Activated CD8-positive, alpha-beta T cell treated with anti-CD3 and anti-CD28 coated beads, Interleukin-2, amount 10 ng/mL, durations not matched to agents 7 days and 5 days (primary cell): Measurements from ENCODE around the gene ERC1. TPM values are rescaled to one million over a fixed set of nuclear protein-coding genes. Genes with fewer than 3 reads are reported as not detected.

ENCODE experiments used
- ATAC-seq: fragments of 150-1000 bp; cut with Tn5 transposase; one replicate; pipeline ENCODE4 v1.10.0; 2021; ENCODE audit warnings: moderate library complexity
- CTCF ChIA-PET: fragments of 350-600 bp; sonication (Branson Sonifier 250); formaldehyde crosslinking; loops from one replicate; lab custom pipeline; 2021; ENCODE audit warnings: antibody characterized with exemption; lab: Charles Lee
- POLR2A ChIA-PET: fragments of 350-600 bp; sonication (Branson Sonifier 250); formaldehyde crosslinking; loops from one replicate; lab custom pipeline; 2021; ENCODE audit warnings: antibody characterized with exemption; lab: Charles Lee
- DNase-seq: peaks from one replicate; pipeline ENCODE4 v3.0.0-alpha.2; 2020
- H3K27ac Mint-ChIP-seq: one replicate; pipeline ENCODE4 v1.8.0; 2021; ENCODE audit warnings: mild to moderate bottlenecking, mixed read lengths
- H3K27me3 Mint-ChIP-seq: one replicate; pipeline ENCODE4 v1.8.0; 2021; ENCODE audit warnings: low read depth, mixed read lengths
- H3K36me3 Mint-ChIP-seq: one replicate; pipeline ENCODE4 v1.8.0; 2021; ENCODE audit warnings: low read depth, mixed read lengths
- H3K4me1 Mint-ChIP-seq: one replicate; pipeline ENCODE4 v1.8.0; 2021; ENCODE audit warnings: low read depth, mixed read lengths
- H3K4me3 Mint-ChIP-seq: one replicate; pipeline ENCODE4 v1.8.0; 2021; ENCODE audit warnings: mild to moderate bottlenecking, mixed read lengths
- H3K9me3 Mint-ChIP-seq: one replicate; pipeline ENCODE4 v1.8.0; 2022; ENCODE audit warnings: mixed read lengths; ENCODE audit not compliant: insufficient read depth
- total RNA-seq, 2 experiments: library from RNA; stranded (reverse); gene quantifications; one replicate each; pipeline ENCODE4 v1.2.3, GENCODE V29; 2021

ERC1 gene
- total RNA-seq, 2 experiments from 2014 or later, result 25.2 to 32.9 TPM

- Mint-ChIP-seq H3K27ac (no peak overlapping the region), H3K4me1 (peaks cover 28% of the 10 kb centered on the region), H3K4me3 (no peak overlapping the region), H3K36me3 (no peaks in the 10 kb centered on the region), H3K27me3 (no peaks in the 10 kb centered on the region), H3K9me3 (no peaks in the 10 kb centered on the region)
- ChIA-PET CTCF (no interaction called here), POLR2A (no interaction called here)
- ATAC-seq, result no peak
- no peak for DNase-seq
Observed at GRCh38 chr12:1281683-1282366, 290.8 kb downstream of the ERC1 start.

- no peak overlapping the region for H3K4me3 Mint-ChIP-seq
- H3K4me1 Mint-ChIP-seq, result peaks cover 23% of the 10 kb centered on the region
- ChIA-PET CTCF (no interaction called here), POLR2A (no interaction called here)
- no peaks in the 10 kb centered on the region for H3K36me3 Mint-ChIP-seq
- DNase-seq, result no peak
- no peak for ATAC-seq
- no peak overlapping the region for H3K27ac Mint-ChIP-seq
- H3K9me3 Mint-ChIP-seq, result no peaks in the 10 kb centered on the region
- no peaks in the 10 kb centered on the region for H3K27me3 Mint-ChIP-seq
Observed at GRCh38 chr12:1282670-1283315, 291.8 kb downstream of the ERC1 start.

- CTCF ChIA-PET, result no interaction called here
Observed at GRCh38 chr12:1283316-1283715, 292.3 kb downstream of the ERC1 start.

GRCh38 chr12:1284611-1285010 is 293.6 kb downstream of the ERC1 start:
- CTCF ChIA-PET, result no interaction called here
- ATAC-seq (peak; percentile 64), DNase-seq (peak; percentile 26)
- H3K27ac Mint-ChIP-seq, result no peak overlapping the region
- H3K4me3 Mint-ChIP-seq, result no peak overlapping the region
- H3K27me3 Mint-ChIP-seq, result no peaks in the 10 kb centered on the region
- H3K9me3 Mint-ChIP-seq, result no peaks in the 10 kb centered on the region
- H3K4me1 Mint-ChIP-seq, result peaks cover 13% of the 10 kb centered on the region
- H3K36me3 Mint-ChIP-seq, result no peaks in the 10 kb centered on the region
- POLR2A ChIA-PET, result no interaction called here

More at GRCh38 chr12:1283316-1283715, 292.3 kb downstream of the ERC1 start:
- Mint-ChIP-seq H3K4me1 (peaks cover 18% of the 10 kb centered on the region), H3K4me3 (no peak overlapping the region), H3K27ac (no peak overlapping the region), H3K36me3 (no peaks in the 10 kb centered on the region), H3K27me3 (no peaks in the 10 kb centered on the region), H3K9me3 (no peaks in the 10 kb centered on the region)
- ATAC-seq (no peak), DNase-seq (no peak)
- POLR2A ChIA-PET, result no interaction called here

GRCh38 chr12:1287446-1287975 is 296.5 kb downstream of the ERC1 start:
- DNase-seq (no peak), ATAC-seq (no peak)
- POLR2A ChIA-PET, result no interaction called here
- Mint-ChIP-seq H3K4me1 (peaks cover 13% of the 10 kb centered on the region), H3K36me3 (no peaks in the 10 kb centered on the region), H3K27me3 (no peaks in the 10 kb centered on the region), H3K9me3 (no peaks in the 10 kb centered on the region), H3K27ac (no peak overlapping the region), H3K4me3 (no peak overlapping the region)
- CTCF ChIA-PET, result interaction anchor here (0.9 kb wide), 1 partner anchor 169 kb away, joined by 4 read pairs; no protein-coding TSS in a partner anchor

- Mint-ChIP-seq H3K9me3 (no peaks in the 10 kb centered on the region), H3K27ac (no peak overlapping the region), H3K4me1 (peaks cover 13% of the 10 kb centered on the region), H3K36me3 (no peaks in the 10 kb centered on the region), H3K4me3 (no peak overlapping the region), H3K27me3 (no peaks in the 10 kb centered on the region)
- ChIA-PET POLR2A (no interaction called here), CTCF (interaction anchor here (0.9 kb wide), 1 partner anchor 170 kb away, joined by 4 read pairs; no protein-coding TSS in a partner anchor)
- DNase-seq, result no peak
- ATAC-seq, result no peak
Observed at GRCh38 chr12:1288333-1288732, 297.3 kb downstream of the ERC1 start.

GRCh38 chr12:1289371-1290155 is 298.5 kb downstream of the ERC1 start:
- Mint-ChIP-seq H3K27me3 (no peaks in the 10 kb centered on the region), H3K4me1 (peaks cover 8% of the 10 kb centered on the region), H3K36me3 (no peaks in the 10 kb centered on the region), H3K4me3 (no peak overlapping the region), H3K9me3 (no peaks in the 10 kb centered on the region), H3K27ac (no peak overlapping the region)
- DNase-seq (no peak), ATAC-seq (no peak)
- CTCF ChIA-PET, result interaction anchor here (0.7 to 0.8 kb wide), 2 partner anchors 171 to 293 kb away, joined by 3 read pairs; no protein-coding TSS in a partner anchor
- POLR2A ChIA-PET, result no interaction called here

- peaks cover 2% of the 10 kb centered on the region for H3K36me3 Mint-ChIP-seq
- H3K27me3 Mint-ChIP-seq, result no peaks in the 10 kb centered on the region
- H3K27ac Mint-ChIP-seq, result no peak overlapping the region
- DNase-seq, result no peak
- no peaks in the 10 kb centered on the region for H3K4me1 Mint-ChIP-seq
- no peak for ATAC-seq
- H3K4me3 Mint-ChIP-seq, result no peak overlapping the region
- ChIA-PET POLR2A (no interaction called here), CTCF (interaction anchor here (1.0 to 2.4 kb wide), 2 partner anchors 173 to 293 kb away, joined by 5 to 7 read pairs; no protein-coding TSS in a partner anchor)
- no peaks in the 10 kb centered on the region for H3K9me3 Mint-ChIP-seq
Observed at GRCh38 chr12:1290716-1291115, 299.7 kb downstream of the ERC1 start.

GRCh38 chr12:1291601-1292332 is 300.7 kb downstream of the ERC1 start:
- no peak overlapping the region for H3K4me3 Mint-ChIP-seq
- H3K36me3 Mint-ChIP-seq, result peaks cover 2% of the 10 kb centered on the region
- H3K9me3 Mint-ChIP-seq, result no peaks in the 10 kb centered on the region
- no peaks in the 10 kb centered on the region for H3K4me1 Mint-ChIP-seq
- ATAC-seq, result no peak
- no peak overlapping the region for H3K27ac Mint-ChIP-seq
- ChIA-PET CTCF (interaction anchor here (0.9 to 2.4 kb wide), 4 partner anchors 41 to 292 kb away, joined by 3 to 7 read pairs (median 5); no protein-coding TSS in a partner anchor), POLR2A (interaction anchor here (1.2 kb wide), 1 partner anchor 61 kb away, joined by 3 read pairs; no protein-coding TSS in a partner anchor)
- no peaks in the 10 kb centered on the region for H3K27me3 Mint-ChIP-seq
- DNase-seq, result no peak

- ATAC-seq (no peak), DNase-seq (no peak)
- ChIA-PET POLR2A (no interaction called here), CTCF (interaction anchor here (1.1 to 1.9 kb wide), 2 partner anchors 16 to 289 kb away, joined by 3 to 5 read pairs; no protein-coding TSS in a partner anchor)
- Mint-ChIP-seq H3K4me3 (no peak overlapping the region), H3K27ac (no peak overlapping the region), H3K27me3 (no peaks in the 10 kb centered on the region), H3K36me3 (peaks cover 5% of the 10 kb centered on the region), H3K4me1 (no peaks in the 10 kb centered on the region), H3K9me3 (no peaks in the 10 kb centered on the region)
Observed at GRCh38 chr12:1293901-1294300, 302.9 kb downstream of the ERC1 start.

GRCh38 chr12:1297206-1297605 is 306.2 kb downstream of the ERC1 start:
- Mint-ChIP-seq H3K4me1 (no peaks in the 10 kb centered on the region), H3K9me3 (peaks cover 4% of the 10 kb centered on the region), H3K27me3 (no peaks in the 10 kb centered on the region), H3K36me3 (peaks cover 14% of the 10 kb centered on the region), H3K27ac (no peak overlapping the region), H3K4me3 (no peak overlapping the region)
- CTCF ChIA-PET, result no interaction called here
- ATAC-seq, result no peak
- POLR2A ChIA-PET, result no interaction called here
- no peak for DNase-seq
